ENCODE results near the gene TMED9. TPM values are rescaled to one million over a fixed set of nuclear protein-coding genes. Genes with fewer than 3 reads are reported as not detected.

The TMED9 gene
- total RNA-seq, 1 donor from 2014 or later: 175 TPM

DNA sequence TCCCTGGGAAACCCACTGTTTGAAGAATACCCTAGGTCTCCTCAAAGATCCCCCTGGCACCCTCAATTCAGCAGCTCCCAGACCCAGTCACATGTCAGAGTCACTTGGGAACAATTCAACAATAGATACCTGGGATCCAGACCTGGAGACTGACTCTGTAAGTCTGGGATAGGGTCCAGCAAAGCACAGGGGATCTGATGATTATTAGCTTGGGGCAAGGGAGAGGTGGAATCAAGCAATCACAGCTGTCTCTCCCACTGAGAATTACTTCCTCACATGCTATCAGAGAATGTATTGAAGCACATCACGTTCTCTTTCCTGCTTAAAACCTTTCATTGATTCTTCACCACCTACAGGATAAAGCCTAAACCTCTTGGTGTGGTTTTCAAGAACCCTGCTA is 43.5 kb upstream of the TMED9 start:
- Histone ChIP-seq H3K4me3 (ENCODE audit: low read depth, low read length) (no peak overlapping the region), H3K27me3 (ENCODE audit: control insufficient read depth, insufficient read depth, low read length) (no peaks in the 10 kb centered on the region), H3K36me3 (ENCODE audit: control insufficient read depth, insufficient read depth, low read length) (no peaks in the 10 kb centered on the region)
- TF ChIP-seq, protein P1, sequence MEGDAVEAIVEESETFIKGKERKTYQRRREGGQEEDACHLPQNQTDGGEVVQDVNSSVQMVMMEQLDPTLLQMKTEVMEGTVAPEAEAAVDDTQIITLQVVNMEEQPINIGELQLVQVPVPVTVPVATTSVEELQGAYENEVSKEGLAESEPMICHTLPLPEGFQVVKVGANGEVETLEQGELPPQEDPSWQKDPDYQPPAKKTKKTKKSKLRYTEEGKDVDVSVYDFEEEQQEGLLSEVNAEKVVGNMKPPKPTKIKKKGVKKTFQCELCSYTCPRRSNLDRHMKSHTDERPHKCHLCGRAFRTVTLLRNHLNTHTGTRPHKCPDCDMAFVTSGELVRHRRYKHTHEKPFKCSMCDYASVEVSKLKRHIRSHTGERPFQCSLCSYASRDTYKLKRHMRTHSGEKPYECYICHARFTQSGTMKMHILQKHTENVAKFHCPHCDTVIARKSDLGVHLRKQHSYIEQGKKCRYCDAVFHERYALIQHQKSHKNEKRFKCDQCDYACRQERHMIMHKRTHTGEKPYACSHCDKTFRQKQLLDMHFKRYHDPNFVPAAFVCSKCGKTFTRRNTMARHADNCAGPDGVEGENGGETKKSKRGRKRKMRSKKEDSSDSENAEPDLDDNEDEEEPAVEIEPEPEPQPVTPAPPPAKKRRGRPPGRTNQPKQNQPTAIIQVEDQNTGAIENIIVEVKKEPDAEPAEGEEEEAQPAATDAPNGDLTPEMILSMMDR (IDR thresholded peaks at IDR 0.05; ENCODE audit: insufficient read depth, low read length, poor library complexity, severe bottlenecking): no peak
- no peak for DNase-seq (ENCODE audit: low read depth)

GRCh38 chr5:177550122-177550521 is 41.9 kb upstream of the TMED9 start:
- Histone ChIP-seq H3K4me3 (ENCODE audit: low read depth, low read length) (no peak overlapping the region), H3K36me3 (ENCODE audit: control insufficient read depth, insufficient read depth, low read length) (no peaks in the 10 kb centered on the region), H3K27me3 (ENCODE audit: control insufficient read depth, insufficient read depth, low read length) (no peaks in the 10 kb centered on the region)
- TF ChIP-seq, protein P1 (IDR thresholded peaks at IDR 0.05; ENCODE audit: insufficient read depth, low read length, poor library complexity, severe bottlenecking): no peak
- no peak for DNase-seq (ENCODE audit: low read depth)

GRCh38 chr5:177552839-177553455 is 39.1 kb upstream of the TMED9 start:
- H3K4me3 ChIP-seq (ENCODE audit: low read depth, low read length): peak overlapping the region; percentile 86
- no peaks in the 10 kb centered on the region for H3K27me3 ChIP-seq (ENCODE audit: control insufficient read depth, insufficient read depth, low read length)
- no peaks in the 10 kb centered on the region for H3K36me3 ChIP-seq (ENCODE audit: control insufficient read depth, insufficient read depth, low read length)
- no peak for DNase-seq (ENCODE audit: low read depth)
- TF ChIP-seq, protein P1 (IDR thresholded peaks at IDR 0.05; ENCODE audit: insufficient read depth, low read length, poor library complexity, severe bottlenecking): no peak

- Histone ChIP-seq H3K27me3 (ENCODE audit: control insufficient read depth, insufficient read depth, low read length) (no peaks in the 10 kb centered on the region), H3K36me3 (ENCODE audit: control insufficient read depth, insufficient read depth, low read length) (no peaks in the 10 kb centered on the region), H3K4me3 (ENCODE audit: low read depth, low read length) (peak overlapping the region; percentile 86)
- DNase-seq (ENCODE audit: low read depth): no peak
- TF ChIP-seq, protein P1 (IDR thresholded peaks at IDR 0.05; ENCODE audit: insufficient read depth, low read length, poor library complexity, severe bottlenecking): no peak
Measured at GRCh38 chr5:177553671-177554429, 38.2 kb upstream of the TMED9 start.

- Histone ChIP-seq H3K36me3 (ENCODE audit: control insufficient read depth, insufficient read depth, low read length) (no peaks in the 10 kb centered on the region), H3K27me3 (ENCODE audit: control insufficient read depth, insufficient read depth, low read length) (no peaks in the 10 kb centered on the region), H3K4me3 (ENCODE audit: low read depth, low read length) (peak within 1 kb of the TSS; percentile 86)
- TF ChIP-seq, protein P1 (IDR thresholded peaks at IDR 0.05; ENCODE audit: insufficient read depth, low read length, poor library complexity, severe bottlenecking): peak; percentile 32
- peak; percentile 41 for DNase-seq (ENCODE audit: low read depth)
Measured at GRCh38 chr5:177554474-177555111, 37.4 kb upstream of the TMED9 start, which contains the start of gene FAM193B. FAM193B (minus strand) TSS chr5:177554563; CDS start chr5:177554458, 105 bp downstream.

Data from kidney epithelial cell (primary cell).